ENCODE results near the gene SLC12A3.

SLC12A3 gene

DNA sequence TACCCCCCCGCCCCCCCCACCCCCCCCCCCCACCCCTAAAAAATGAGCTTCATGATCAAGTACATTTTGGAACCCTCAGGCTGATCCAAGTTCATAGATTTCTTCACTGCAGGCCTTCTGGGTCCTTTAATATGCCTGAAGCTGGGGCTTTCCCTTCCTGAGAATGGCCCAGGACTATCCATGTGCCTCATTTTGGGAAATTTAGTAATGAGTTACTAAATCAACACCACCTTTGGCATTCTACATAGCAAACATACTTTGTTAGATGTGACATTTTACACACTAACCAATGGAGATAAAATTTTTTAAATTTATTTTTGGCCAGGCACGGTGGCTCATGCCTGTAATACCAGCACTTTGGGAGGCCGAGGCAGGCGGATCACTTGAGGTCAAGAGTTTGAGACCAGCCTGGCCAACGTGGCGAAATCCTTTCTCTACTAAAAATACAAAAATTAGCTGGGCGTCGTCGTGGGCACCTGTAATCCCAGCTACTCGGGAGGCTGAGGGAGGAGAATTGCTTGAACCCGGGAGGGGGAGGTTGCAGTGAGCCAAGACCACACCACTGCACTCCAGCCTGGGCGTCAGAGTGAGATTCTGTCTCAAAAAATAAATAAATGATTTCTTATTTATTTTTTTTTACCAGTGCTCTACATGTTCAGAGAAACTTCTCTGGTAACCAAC lies 81.0 kb downstream of the SLC12A3 start:
- no peak for DNase-seq (ENCODE audit: low read depth)

DNA sequence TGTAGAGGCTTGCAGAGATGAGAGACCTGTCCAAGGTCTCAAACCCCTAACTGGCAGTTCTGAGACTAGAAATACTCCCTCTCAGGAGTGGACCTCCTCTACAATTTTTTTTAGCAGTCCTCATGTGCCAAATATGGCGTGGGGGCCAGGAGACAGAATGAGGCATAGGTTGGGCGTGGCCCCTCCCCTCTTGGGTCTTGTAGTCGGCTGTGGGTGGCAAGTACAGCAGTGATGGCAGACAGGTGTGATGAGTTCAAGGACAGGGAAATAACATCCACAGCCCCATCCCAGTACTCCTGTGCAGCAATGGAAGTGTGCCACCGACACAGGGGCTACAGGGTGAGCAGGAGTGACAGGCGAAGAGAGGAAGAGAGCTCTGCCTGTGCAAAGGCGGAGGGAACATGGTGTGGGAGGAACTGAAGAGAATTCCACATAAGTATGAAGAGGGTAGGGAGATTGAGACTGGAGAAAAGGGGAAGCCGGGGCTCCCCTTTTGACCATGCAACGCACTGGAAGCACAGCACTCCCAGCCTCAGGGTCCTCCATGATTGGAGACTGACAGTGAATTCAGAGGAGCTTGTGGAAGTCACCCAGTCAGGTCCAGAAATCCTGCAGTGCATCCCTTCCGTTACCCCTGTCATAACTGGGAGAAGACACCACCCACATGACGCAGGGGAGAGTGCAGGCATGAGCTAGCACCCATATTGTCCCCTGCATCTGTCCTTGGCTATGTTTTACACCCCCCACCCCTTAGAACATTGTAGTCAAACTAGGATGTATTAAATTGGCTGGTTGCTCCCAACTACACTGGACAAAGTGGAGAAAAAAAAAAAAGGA lies 82.0 kb downstream of the SLC12A3 start:
- DNase-seq (ENCODE audit: low read depth) = no peak

DNA sequence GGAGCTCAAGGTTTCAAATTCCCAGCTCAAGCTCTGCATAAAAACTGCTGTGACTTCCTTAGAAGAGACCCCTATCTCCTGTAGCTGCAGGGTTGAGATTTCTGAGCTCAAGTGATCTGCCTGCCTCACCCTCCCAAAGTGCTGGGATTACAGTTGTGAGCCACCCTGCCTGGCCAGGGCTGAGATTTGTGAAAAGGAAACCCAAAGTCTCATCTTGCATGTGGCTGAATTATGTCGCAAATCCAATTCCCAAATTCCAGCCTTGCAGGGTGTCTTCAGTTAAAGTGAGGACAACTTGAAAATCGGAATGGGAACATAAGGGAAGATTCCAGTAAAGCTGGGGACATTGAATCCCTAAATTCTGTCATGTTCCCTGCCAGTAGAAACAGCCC lies 82.6 kb downstream of the SLC12A3 start:
- no peak for DNase-seq (ENCODE audit: low read depth)

DNA sequence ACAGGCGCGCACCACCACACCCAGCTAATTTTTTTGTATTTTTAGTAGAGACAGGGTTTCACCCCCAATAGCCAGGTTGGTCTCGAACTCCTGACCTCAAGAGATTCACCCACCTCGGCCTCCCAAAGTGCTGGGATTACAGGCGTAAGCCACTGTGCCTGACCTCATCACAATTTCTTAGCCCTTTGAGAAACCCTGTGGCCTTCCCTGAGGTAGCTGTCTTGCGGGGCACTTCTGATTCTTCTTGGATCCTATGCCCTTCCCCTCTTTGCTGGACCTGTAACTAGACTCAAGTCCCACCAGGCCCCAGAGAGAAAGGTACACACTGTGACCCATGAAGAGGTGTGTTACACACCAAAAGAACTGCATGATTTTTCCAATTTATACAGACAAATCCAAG lies 83.2 kb downstream of the SLC12A3 start:
- DNase-seq (ENCODE audit: low read depth) = no peak

DNA sequence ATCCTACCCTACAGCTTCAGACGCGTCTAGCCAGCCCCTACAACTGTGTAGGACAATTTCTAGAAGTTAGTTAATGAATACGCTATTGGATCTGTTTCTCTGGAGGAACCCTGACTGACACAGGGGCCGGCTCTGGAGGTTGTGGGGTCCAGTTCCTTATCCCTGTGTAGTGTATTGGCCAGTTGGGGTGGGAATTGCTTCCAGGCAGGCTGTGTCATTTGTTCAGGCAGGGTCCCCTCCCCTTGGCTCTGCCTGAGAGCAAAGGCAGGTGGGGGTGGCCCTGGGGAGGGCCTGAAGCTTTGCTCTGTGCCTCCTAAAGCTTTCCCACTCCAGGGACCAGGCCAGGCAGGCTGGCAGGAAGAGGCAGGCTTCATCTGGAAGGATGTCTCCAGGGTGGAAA lies 85.0 kb downstream of the SLC12A3 start:
- DNase-seq (ENCODE audit: low read depth) = no peak

DNA sequence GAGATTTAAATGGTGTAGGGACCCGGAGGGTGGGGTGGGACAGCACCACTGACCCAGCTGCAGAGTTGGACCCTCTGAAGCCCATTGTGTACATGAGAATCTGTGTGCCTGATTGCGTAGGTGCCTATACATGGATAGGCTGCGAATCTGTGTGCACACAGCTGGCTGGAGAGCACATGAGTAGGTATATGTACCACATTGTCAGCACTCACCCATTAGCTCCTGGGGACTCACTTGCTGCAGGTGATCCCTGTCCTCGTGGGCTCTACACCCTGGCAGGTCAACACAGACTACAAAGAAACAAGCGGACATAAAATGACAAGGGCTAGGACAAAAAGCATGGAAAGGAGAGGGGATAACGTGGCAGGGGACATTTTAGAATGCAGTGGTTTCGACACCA lies 85.4 kb downstream of the SLC12A3 start:
- no peak for DNase-seq (ENCODE audit: low read depth)

DNA sequence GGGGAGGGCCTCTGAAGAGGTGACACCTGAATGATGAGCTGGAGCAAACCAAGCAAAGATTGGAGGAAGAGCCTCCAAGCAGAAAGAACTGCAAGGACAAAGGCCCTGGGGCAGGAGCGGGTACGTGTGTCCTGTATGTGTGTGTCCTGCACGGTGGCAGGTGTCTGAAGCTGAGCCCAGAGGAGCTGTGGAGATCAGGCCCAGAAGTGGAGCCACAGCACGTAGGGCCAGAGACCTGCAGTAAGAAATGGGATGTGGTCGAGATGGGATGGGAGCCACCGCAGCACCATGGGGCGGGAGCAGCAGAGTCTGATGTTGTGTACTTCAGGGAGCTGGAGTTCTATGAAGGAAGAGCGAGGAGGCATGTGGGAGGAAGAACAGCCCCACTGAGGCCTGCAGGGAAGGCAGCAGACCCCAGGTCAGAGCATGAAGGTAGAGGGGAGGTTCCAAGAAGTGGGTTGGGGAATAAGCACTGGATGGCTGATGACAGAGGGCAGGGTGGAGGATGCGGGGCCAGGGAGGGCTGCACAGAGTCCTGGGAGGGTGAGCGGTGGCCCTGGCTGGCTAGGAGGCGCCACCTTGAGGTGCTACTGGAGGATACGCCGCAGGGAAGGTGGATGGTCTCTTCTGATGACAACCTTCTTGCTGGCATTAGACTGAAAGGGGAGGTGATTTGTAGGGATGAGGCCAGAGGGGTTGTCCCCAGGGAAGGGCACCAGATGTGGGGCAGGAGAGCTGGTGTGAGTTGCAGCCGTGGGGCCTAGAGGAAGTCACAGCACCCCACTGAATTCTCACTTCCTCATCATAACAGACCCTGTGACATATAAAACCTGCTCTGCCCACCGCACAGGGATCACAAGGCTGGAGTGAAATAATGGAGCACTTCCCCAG lies 86.1 kb downstream of the SLC12A3 start:
- DNase-seq (ENCODE audit: low read depth) = peak; percentile 17

DNA sequence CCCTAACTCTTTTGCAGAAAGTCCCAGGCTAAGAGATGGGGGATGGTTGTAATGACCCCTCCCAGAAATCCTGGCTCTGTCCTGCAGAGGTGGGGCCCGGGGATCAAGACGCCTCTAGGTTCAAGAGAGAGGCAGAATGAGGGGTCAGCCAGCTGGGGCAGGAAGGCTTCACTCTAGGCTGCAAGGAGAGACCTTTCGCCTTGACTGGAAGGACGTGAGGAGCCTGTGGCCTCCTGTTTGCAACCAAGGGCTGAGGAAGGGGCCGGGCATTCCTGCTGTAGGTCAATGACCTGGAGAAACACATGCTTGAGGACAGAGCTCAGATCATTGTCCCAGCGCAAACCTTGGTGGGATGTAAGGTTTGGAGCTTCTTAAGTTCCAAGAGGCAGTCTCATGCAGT lies 88.0 kb downstream of the SLC12A3 start:
- no peak for DNase-seq (ENCODE audit: low read depth)

DNA sequence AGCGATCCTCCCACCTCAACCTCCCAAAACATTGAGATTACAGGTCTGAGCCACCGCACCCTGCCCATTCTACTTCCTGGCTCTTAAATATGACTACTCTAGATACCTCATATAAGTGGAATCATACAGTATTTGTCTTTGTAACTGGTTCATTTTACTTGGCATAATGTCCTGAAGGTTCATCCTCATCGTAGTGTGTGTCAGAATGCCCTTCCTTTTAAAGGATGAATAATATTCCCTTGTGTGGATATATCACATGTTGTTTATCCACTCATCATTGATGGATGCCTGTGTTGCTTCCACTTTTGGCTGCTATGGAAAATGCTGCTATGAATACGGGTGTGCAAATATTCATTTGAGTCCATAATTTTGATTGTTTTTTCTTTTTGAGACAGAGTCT lies 91.1 kb downstream of the SLC12A3 start:
- no peak for DNase-seq (ENCODE audit: low read depth)

DNA sequence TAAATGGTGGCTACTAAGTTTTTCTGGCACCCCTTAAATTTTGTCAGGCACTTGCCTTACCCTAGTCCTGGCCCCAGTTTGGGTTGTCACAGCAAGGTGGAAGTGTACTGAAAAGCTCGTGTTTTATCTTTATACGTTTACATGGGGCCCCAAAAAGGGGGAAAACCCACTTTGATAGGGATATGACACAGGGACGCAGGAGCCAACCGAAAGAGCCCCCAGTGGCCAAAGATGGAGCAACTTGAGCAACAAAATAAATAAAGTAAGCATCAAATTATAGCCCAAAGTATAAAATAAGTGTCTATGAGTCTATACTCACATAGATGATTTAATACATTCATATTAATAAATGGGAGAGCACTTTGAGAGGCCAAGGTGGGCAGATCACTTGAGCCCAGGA lies 91.7 kb downstream of the SLC12A3 start:
- no peak for DNase-seq (ENCODE audit: low read depth)

DNA sequence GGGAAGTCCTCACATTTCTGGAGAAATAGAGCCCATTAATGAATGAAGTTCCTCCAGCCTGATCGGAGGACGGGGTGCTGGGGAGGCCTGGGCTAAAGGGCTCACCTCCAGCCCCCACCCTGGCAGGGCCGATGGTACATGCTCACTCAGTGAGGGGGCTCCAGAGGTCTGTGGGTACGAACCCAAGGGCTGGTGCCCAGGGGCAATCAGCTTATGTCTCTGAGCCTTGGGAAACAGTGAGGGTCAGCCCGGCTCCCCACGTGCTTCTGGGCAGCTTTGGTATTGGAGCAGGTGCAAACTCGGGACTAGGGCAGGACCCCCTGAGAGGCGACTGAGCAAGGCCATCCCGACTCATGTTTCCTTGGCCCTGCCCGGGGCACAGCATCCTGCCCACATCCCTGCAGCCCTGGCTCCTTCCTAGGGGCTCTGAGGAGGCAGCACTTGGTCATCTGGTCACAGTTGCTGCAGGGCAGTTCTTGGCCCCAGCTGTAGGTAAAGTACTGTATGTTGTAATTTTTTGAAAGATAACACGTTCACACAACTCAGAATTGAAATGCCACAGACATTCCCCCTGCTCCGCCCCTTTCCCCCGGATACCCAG lies 95.8 kb downstream of the SLC12A3 start:
- no peak for DNase-seq (ENCODE audit: low read depth)

DNA sequence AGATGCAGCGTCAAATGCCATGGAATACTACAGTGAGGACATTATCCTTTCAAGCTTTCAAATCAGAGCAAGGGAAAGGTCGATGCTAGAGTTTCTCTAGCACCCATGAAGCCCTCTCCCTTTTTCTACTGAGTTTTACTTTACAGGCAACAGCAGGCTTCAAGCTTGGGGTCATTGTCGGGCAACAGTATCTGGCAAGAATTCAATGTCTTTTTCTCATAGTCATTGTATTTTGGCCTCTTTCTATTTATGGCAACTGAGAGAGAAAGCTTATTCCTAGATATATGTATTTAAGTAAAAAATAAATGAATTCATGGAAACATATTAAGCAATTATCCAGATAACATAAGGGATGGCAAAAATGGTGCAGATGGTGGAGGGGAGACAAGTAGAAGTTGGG lies 96.4 kb downstream of the SLC12A3 start:
- no peak for DNase-seq (ENCODE audit: low read depth)

DNA sequence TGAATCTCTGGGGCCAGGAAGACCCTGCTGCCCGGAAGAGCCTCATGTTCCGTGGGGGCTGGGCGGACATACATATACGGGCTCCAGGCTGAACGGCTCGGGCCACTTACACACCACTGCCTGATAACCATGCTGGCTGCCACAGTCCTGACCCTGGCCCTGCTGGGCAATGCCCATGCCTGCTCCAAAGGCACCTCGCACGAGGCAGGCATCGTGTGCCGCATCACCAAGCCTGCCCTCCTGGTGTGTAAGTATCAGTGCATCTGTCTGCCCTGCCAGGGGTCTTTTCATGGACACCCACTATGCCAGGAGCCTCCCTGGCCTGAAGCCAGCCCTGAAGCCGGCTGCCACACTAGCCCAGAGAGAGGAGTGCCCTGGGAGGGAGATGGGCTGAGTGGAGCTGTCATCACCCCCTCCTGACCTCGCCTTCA lies 96.9 kb downstream of the SLC12A3 start, which contains the start of gene CETP:
Gene CETP (plus strand): TSS at position 100 of the 431 bp plus-strand sequence. CDS start 30 bp downstream, at position 130.
- no peak for DNase-seq (ENCODE audit: low read depth)

DNA sequence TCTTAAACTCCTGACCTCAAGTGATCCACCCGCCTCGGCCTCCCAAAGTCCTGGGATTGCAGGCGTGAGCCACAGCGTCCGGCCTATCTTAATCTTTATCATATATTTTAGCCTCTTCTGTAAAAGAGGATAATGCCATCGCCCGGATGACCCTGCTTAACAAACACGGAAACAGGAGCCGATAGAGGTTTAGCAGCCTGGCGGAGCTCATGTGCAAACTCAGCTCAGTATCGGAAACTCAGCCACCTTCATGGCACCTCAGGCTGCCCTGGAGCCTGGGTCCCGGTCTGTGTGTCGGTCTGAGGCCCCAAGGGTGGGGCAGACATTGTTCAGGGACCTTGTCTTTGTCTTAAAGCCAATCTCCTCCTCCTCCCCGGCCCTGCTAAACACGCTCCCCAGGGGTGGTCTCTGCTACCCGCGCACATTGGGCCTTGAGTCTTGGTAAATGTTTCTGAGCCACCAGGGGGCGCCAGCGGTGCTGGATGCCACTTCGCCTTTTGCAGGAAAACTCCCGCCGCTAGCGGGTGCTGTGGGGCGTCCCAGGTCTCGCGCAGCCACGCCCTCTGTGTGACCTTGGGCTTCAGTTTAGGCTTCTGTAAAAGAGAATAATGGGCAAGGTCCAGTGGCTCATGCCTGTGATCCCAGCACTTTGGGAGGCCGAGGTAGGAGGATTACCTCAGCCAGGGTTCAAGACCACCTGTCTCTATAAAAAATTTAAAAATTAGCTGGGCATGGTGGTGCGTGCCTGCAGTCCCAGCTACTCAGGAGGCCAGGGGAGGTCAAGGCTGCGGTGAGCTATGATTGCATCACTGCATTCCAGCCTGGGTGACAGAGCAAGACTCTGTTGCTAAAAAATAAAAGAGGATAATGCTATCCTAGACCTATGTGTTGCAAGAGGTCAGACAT lies 99.5 kb downstream of the SLC12A3 start:
- peak; percentile 88 for DNase-seq (ENCODE audit: low read depth)
